ENCODE results near the gene N4BP2L2.

DNA sequence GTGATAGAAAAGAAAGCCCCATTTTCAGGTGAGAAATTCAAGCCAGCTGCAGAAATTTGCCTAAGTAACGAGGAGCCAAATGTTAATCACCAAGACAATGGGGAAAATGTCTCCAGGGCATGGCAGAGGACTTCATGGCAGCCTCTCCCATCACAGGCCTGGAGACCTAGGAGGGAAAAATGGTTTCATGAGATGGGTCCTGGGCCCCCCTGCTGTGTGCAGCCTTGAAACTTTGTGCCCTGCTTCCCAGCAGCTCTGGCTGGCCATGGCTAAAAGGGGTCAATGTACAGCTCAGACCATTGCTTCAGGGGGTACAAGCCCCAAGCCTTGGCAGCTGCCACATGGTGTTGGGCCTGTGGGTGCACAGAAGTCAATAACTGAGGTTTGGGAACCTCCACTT lies 120.6 kb downstream of the N4BP2L2 start:
- TF ChIP-seq, protein P1, sequence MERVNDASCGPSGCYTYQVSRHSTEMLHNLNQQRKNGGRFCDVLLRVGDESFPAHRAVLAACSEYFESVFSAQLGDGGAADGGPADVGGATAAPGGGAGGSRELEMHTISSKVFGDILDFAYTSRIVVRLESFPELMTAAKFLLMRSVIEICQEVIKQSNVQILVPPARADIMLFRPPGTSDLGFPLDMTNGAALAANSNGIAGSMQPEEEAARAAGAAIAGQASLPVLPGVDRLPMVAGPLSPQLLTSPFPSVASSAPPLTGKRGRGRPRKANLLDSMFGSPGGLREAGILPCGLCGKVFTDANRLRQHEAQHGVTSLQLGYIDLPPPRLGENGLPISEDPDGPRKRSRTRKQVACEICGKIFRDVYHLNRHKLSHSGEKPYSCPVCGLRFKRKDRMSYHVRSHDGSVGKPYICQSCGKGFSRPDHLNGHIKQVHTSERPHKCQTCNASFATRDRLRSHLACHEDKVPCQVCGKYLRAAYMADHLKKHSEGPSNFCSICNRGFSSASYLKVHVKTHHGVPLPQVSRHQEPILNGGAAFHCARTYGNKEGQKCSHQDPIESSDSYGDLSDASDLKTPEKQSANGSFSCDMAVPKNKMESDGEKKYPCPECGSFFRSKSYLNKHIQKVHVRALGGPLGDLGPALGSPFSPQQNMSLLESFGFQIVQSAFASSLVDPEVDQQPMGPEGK (CRISPR knock-in tag; IDR thresholded peaks at IDR 0.05; ENCODE audit: borderline replicate concordance): no peak
- TF ChIP-seq ZNF70 (CRISPR knock-in tag; IDR thresholded peaks at IDR 0.05): no peak
- TF ChIP-seq RARB (CRISPR knock-in tag; IDR thresholded peaks at IDR 0.05): no peak
- no peak for TF ChIP-seq ZFP30 (CRISPR knock-in tag; IDR thresholded peaks at IDR 0.05)
- TF ChIP-seq, protein P2, sequence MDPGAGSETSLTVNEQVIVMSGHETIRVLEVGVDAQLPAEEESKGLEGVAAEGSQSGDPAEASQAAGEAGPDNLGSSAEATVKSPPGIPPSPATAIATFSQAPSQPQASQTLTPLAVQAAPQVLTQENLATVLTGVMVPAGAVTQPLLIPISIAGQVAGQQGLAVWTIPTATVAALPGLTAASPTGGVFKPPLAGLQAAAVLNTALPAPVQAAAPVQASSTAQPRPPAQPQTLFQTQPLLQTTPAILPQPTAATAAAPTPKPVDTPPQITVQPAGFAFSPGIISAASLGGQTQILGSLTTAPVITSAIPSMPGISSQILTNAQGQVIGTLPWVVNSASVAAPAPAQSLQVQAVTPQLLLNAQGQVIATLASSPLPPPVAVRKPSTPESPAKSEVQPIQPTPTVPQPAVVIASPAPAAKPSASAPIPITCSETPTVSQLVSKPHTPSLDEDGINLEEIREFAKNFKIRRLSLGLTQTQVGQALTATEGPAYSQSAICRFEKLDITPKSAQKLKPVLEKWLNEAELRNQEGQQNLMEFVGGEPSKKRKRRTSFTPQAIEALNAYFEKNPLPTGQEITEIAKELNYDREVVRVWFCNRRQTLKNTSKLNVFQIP (CRISPR knock-in tag; IDR thresholded peaks at IDR 0.05; ENCODE audit: borderline replicate concordance, low read depth): no peak
- TF ChIP-seq, protein P3, sequence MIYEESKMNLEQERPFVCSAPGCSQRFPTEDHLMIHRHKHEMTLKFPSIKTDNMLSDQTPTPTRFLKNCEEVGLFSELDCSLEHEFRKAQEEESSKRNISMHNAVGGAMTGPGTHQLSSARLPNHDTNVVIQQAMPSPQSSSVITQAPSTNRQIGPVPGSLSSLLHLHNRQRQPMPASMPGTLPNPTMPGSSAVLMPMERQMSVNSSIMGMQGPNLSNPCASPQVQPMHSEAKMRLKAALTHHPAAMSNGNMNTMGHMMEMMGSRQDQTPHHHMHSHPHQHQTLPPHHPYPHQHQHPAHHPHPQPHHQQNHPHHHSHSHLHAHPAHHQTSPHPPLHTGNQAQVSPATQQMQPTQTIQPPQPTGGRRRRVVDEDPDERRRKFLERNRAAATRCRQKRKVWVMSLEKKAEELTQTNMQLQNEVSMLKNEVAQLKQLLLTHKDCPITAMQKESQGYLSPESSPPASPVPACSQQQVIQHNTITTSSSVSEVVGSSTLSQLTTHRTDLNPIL (CRISPR knock-in tag; IDR thresholded peaks at IDR 0.05; ENCODE audit: low read depth): no peak
- no peak for TF ChIP-seq PPARA (CRISPR knock-in tag; IDR thresholded peaks at IDR 0.05; ENCODE audit: borderline replicate concordance)
- TF ChIP-seq ZC3H10 (CRISPR knock-in tag; IDR thresholded peaks at IDR 0.05): no peak
- no peak for TF ChIP-seq OSR1 (CRISPR knock-in tag; IDR thresholded peaks at IDR 0.05)
- no peak for TF ChIP-seq TCF4 (CRISPR knock-in tag; IDR thresholded peaks at IDR 0.05; ENCODE audit: borderline replicate concordance)
- no peak for TF ChIP-seq ZNF8 (CRISPR knock-in tag; IDR thresholded peaks at IDR 0.05)
